SK-N-SH (cell line): ENCODE measurements around the gene VMP1. TPM values are rescaled to one million over a fixed set of nuclear protein-coding genes. Genes with fewer than 3 reads are reported as not detected.

Experiments
- CTCF ChIA-PET: fragments of 300-600, 350-600 bp; formaldehyde crosslinking; extraction: SDS; loops from one replicate; lab custom pipeline; 2021; lab: Yijun Ruan, JAX
- POLR2A ChIA-PET: fragments of 350-600 bp; sonication (Branson Sonifier 250); formaldehyde crosslinking; extraction: SDS; loops from one replicate; lab custom pipeline; 2020; ENCODE audit warnings: antibody characterized with exemption, inconsistent platforms; lab: Yijun Ruan, JAX
- DNase-seq: peaks from one replicate; pipeline ENCODE4 v3.0.0; 2012
- H2AFZ ChIP-seq: fragments of 200-600 bp; sonication (generic); 2 replicates; pipeline ENCODE4 v1.8.1; 2016; ENCODE audit warnings: antibody characterized with exemption, mild to moderate bottlenecking, low read depth
- H3F3A ChIP-seq: fragments of 200-600 bp; sonication (generic); replicated peaks from 2 replicates; pipeline ENCODE3; 2016; ENCODE audit warnings: antibody characterized with exemption, mild to moderate bottlenecking; ENCODE audit not compliant: insufficient read depth
- H3K27ac ChIP-seq, 2 experiments: fragments of 200-500 bp in 1 of 2; fragments of 200-600 bp in 1 of 2; sonication (Bioruptor generic) in 1 of 2; sonication (generic), shearing (Covaris generic) in 1 of 2; 2 replicates each; pipeline versions ENCODE4 v1.5.1 to v1.6.1; 2014 to 2016; ENCODE audit warnings: low read depth in 2 of 2, inconsistent platforms in 1 of 2, low read length in 1 of 2, mild to moderate bottlenecking in 1 of 2, mixed read lengths in 1 of 2
- H3K27me3 ChIP-seq: fragments of 200-600 bp; sonication (generic), shearing (Covaris generic); 2 replicates; pipeline ENCODE4 v1.6.1; 2016; ENCODE audit warnings: mixed run types; ENCODE audit not compliant: insufficient read depth
- H3K36me3 ChIP-seq, 2 experiments: fragments of 200-500 bp in 1 of 2; fragments of 200-600 bp in 1 of 2; sonication (Bioruptor generic) in 1 of 2; sonication (generic) in 1 of 2; replicated peaks in 1 of 2; 2 replicates each; pipeline versions ENCODE3 to v1.5.1; 2014 to 2016; ENCODE audit warnings: low read length in 1 of 2, mild to moderate bottlenecking in 1 of 2; ENCODE audit not compliant: insufficient read depth in 2 of 2, control insufficient read depth in 1 of 2
- H3K4me1 ChIP-seq, 2 experiments: fragments of 200-500 bp in 1 of 2; fragments of 200-600 bp in 1 of 2; sonication (Bioruptor generic) in 1 of 2; sonication (generic), shearing (Covaris generic) in 1 of 2; 2 replicates each; pipeline versions ENCODE4 v1.5.1 to v1.6.1; 2014 to 2016; ENCODE audit warnings: low read depth in 1 of 2, low read length in 1 of 2, mixed run types in 1 of 2; ENCODE audit not compliant: insufficient read depth in 2 of 2, control insufficient read depth in 1 of 2
- H3K4me2 ChIP-seq: fragments of 200-600 bp; sonication (generic), shearing (Covaris generic); 2 replicates; pipeline ENCODE4 v1.6.1; 2017; ENCODE audit warnings: mixed run types
- H3K4me3 ChIP-seq, 2 experiments: fragments of 200-500 bp in 1 of 2; fragments of 200-600 bp in 1 of 2; sonication (Bioruptor generic) in 1 of 2; sonication (generic), shearing (Covaris generic) in 1 of 2; 2 replicates each; pipeline versions ENCODE4 v1.5.1 to v1.8.1; 2014 to 2016; ENCODE audit warnings: low read depth in 2 of 2, inconsistent platforms in 1 of 2, low read length in 1 of 2, mild to moderate bottlenecking in 1 of 2, mixed read lengths in 1 of 2, moderate library complexity in 1 of 2
- H3K79me2 ChIP-seq: fragments of 200-600 bp; sonication (generic); 2 replicates; pipeline ENCODE4 v1.8.1; 2017; ENCODE audit warnings: mild to moderate bottlenecking; ENCODE audit not compliant: insufficient read depth
- H3K9ac ChIP-seq: fragments of 200-600 bp; sonication (generic); 2 replicates; pipeline ENCODE4 v1.6.1; 2017; ENCODE audit warnings: mixed run types
- H3K9me2 ChIP-seq: fragments of 200-600 bp; sonication (generic); 2 replicates; pipeline ENCODE4 v1.6.1; 2017; ENCODE audit warnings: mixed run types
- H3K9me3 ChIP-seq: fragments of 200-600 bp; sonication (generic); 2 replicates; pipeline ENCODE4 v1.6.1; 2017; ENCODE audit warnings: mixed run types, mild to moderate bottlenecking, moderate library complexity
- H4K20me1 ChIP-seq: fragments of 200-600 bp; sonication (generic); 2 replicates; pipeline ENCODE4 v1.6.1; 2017; ENCODE audit warnings: mild to moderate bottlenecking, mixed run types; ENCODE audit not compliant: insufficient read depth
- ELF1 ChIP-seq: IDR thresholded peaks from 2 replicates; pipeline ENCODE4 v1.4.0; 2012
- FOXM1 ChIP-seq: IDR thresholded peaks from 2 replicates; pipeline ENCODE4 v1.4.0; 2012; ENCODE audit warnings: low read depth, mild to moderate bottlenecking
- GABPA ChIP-seq: IDR thresholded peaks from 2 replicates; pipeline ENCODE4 v1.4.0; 2012; ENCODE audit warnings: low read depth, mild to moderate bottlenecking
- GATA2 ChIP-seq: sonication (generic); formaldehyde crosslinking; IDR thresholded peaks from 2 replicates; pipeline ENCODE4 v1.5.0; 2020; ENCODE audit warnings: mild to moderate bottlenecking, missing genetic modification reagents
- IRF3 ChIP-seq: fragments of 150-350 bp; IDR thresholded peaks from 2 replicates; pipeline ENCODE4 v1.6.1; 2016; ENCODE audit warnings: mild to moderate bottlenecking, low read depth, low read length
- MAX ChIP-seq: IDR thresholded peaks from 2 replicates; pipeline ENCODE4 v1.4.0; 2012; ENCODE audit warnings: low read depth
- MEF2A ChIP-seq: IDR thresholded peaks from 2 replicates; pipeline ENCODE4 v1.4.0; 2012; ENCODE audit warnings: low read depth, borderline replicate concordance
- MXI1 ChIP-seq: IDR thresholded peaks from 2 replicates; pipeline ENCODE4 v1.6.1; 2012; ENCODE audit warnings: mild to moderate bottlenecking, low read depth, low read length, improper control_type of control experiment
- NFIC ChIP-seq: IDR thresholded peaks from 2 replicates; pipeline ENCODE4 v1.4.0; 2012; ENCODE audit warnings: borderline replicate concordance
- NRF1 ChIP-seq: IDR thresholded peaks from 2 replicates; pipeline ENCODE4 v1.6.1; 2012; ENCODE audit warnings: low read depth, mild to moderate bottlenecking, low read length
- POLR2AphosphoS5 ChIP-seq: IDR thresholded peaks from 2 replicates; pipeline ENCODE4 v1.6.1; 2012; ENCODE audit warnings: low read depth, low read length
- RAD21 ChIP-seq: IDR thresholded peaks from 2 replicates; pipeline ENCODE4 v1.6.1; 2012; ENCODE audit warnings: mild to moderate bottlenecking, low read length
- RCOR1 ChIP-seq: fragments of 150-350 bp; IDR thresholded peaks from 2 replicates; pipeline ENCODE4 v1.6.1; 2017; ENCODE audit warnings: antibody characterized with exemption, low read length
- RXRA ChIP-seq: IDR thresholded peaks from 2 replicates; pipeline ENCODE4 v1.4.0; 2012; ENCODE audit warnings: low read depth, mild to moderate bottlenecking, borderline replicate concordance
- SIN3A ChIP-seq: IDR thresholded peaks from 2 replicates; pipeline ENCODE4 v1.6.1; 2012; ENCODE audit warnings: low read depth, mild to moderate bottlenecking, low read length, moderate library complexity, borderline replicate concordance
- SMC3 ChIP-seq: IDR thresholded peaks from 2 replicates; pipeline ENCODE4 v1.6.1; 2012; ENCODE audit warnings: low read depth, low read length, improper control_type of control experiment
- TAF1 ChIP-seq: IDR thresholded peaks from 2 replicates; pipeline ENCODE4 v1.6.1; 2012; ENCODE audit warnings: low read depth, mild to moderate bottlenecking, low read length, moderate library complexity, borderline replicate concordance
- TCF12 ChIP-seq: IDR thresholded peaks from 2 replicates; pipeline ENCODE4 v1.4.0; 2012
- USF1 ChIP-seq: IDR thresholded peaks from 2 replicates; pipeline ENCODE4 v1.4.0; 2012; ENCODE audit warnings: low read depth, borderline replicate concordance
- ZBTB33 ChIP-seq: IDR thresholded peaks from 2 replicates; pipeline ENCODE4 v1.4.0; 2012; ENCODE audit warnings: low read depth, borderline replicate concordance
- WGBS: methylation state at CpG from one replicate; pipeline ENCODE4 v1.1.6; 2017; ENCODE audit warnings: low lambda C conversion rate; 5-methylcytosine and 5-hydroxymethylcytosine counted together
- polyA plus RNA-seq, 3 experiments: library from polyadenylated mRNA; depleted of rRNA; stranded (reverse); fragments of >200 nt; gene quantifications; 2 replicates each; pipeline ENCODE4 v1.2.3, GENCODE V29; 2012

VMP1 gene
- polyA plus RNA-seq, 1 of the 3 experiments (the other 2 are of a cell fraction): 169 TPM

- no peak; the same call in none of the 2 replicates for TF ChIP-seq TAF1
- TF ChIP-seq SMC3: no peak; the same call in 1 of the 2 replicates
- TF ChIP-seq NRF1: no peak
- peak; percentile 1; the same call in 1 of the 2 replicates for TF ChIP-seq RCOR1
- TF ChIP-seq NFIC: peak; percentile 86
- peak; percentile 80; the same call in 1 of the 2 replicates for TF ChIP-seq ZBTB33
- no peak; the same call in 1 of the 2 replicates for TF ChIP-seq MXI1
- peak; percentile 88; the same call in 1 of the 2 replicates for TF ChIP-seq POLR2AphosphoS5
- peak; percentile 83 for TF ChIP-seq MEF2A
- TF ChIP-seq RAD21: no peak
- no peak for TF ChIP-seq GATA2
Measured at GRCh38 chr17:59829217-59830006, 122.0 kb downstream of the VMP1 start (continued).

- Histone ChIP-seq H3K27me3 (no peaks in the 10 kb centered on the region), H3K9ac (peak overlapping the region; percentile 95), H3K27ac (peak overlapping the region; percentile 87 to 100), H3K9me2 (no peaks in the 10 kb centered on the region), H3K4me2 (peak overlapping the region; percentile 69), H3K4me1 (peaks cover 14 to 64% of the 10 kb centered on the region in 2 experiments), H3K79me2 (peaks cover 85% of the 10 kb centered on the region), H3K9me3 (no peaks in the 10 kb centered on the region), H3K4me3 (peak overlapping the region in 1 of 2 experiments; percentile 48; a peak in 3 of 4 replicates), H2AFZ (no peak overlapping the region), H3F3A (peaks cover 57% of the 10 kb centered on the region), H4K20me1 (no peaks in the 10 kb centered on the region), H3K36me3 (peaks cover 0 to 4% of the 10 kb centered on the region in 2 experiments)
- no peak for DNase-seq
- ChIA-PET POLR2A (no interaction called here), CTCF (interaction anchor here (0.5 to 3.5 kb wide), 6 partner anchors 12 to 77 kb away, joined by 3 to 14 read pairs (median 4); no protein-coding TSS in a partner anchor)
- 39% methylated on average over 3 of the region's 3 CpGs for WGBS
- TF ChIP-seq SMC3 (no peak), GABPA (0 out of 2 replicates have a peak, but pooled peaks have one; percentile 5), USF1 (no peak), MAX (0 out of 2 replicates have a peak, but pooled peaks have one; percentile 28), FOXM1 (no peak), ELF1 (no peak), POLR2AphosphoS5 (peak; percentile 27; the same call in 1 of the 2 replicates), TCF12 (peak; percentile 53), ZBTB33 (no peak), RXRA (0 out of 2 replicates have a peak, but pooled peaks have one; percentile 13), IRF3 (no peak), RAD21 (no peak), SIN3A (0 out of 2 replicates have a peak, but pooled peaks have one; percentile 41)
Measured at GRCh38 chr17:59830007-59830630, 122.7 kb downstream of the VMP1 start.
